Hematopoietic multipotent progenitor cell treated with erythropoietin and hydrocortisone succinate and interleukin-3 and kit ligand, for 4 days (in vitro differentiated cells): Measurements from ENCODE around the gene PRUNE2.
"Not testable (repeated sequence)": the region's sequence is repeated elsewhere in the genome, so short reads cannot be mapped to it uniquely, and the experiment has no call there.

ENCODE experiments used
- DNase-seq: peaks from one replicate; pipeline ENCODE4 v3.0.0-alpha.2; 2015

Gene PRUNE2

DNA sequence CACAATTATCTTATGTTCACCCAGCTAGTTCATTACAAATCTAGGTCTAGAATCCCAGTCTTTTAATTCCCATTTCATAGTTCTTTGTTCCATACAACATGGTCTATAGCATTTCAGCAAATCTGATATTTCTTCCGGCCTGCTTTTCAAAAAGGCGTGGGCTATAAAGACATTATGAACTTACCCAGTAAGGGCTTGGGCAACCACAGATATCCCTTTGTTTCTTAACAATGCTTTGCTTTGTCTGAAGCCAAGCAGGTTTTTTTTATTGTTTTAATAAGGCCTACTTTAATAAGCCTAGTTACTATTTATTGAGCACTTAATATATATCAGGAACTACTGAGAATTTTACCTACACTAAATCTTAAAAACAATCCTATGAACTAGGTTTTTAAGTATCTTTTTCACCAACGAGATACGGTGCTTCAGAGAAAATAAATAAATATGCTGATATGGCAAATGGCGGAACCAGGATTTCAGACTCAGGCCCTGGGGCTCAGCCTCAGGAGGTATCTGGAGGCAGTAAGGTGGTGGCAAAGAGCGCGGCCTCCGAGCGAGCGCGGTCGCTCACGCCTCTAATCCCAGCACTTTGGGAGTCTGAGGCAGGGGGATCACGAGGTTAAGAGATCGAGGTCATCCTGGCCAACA, 112.0 kb downstream of the PRUNE2 start:
- DNase-seq, result no peak

DNA sequence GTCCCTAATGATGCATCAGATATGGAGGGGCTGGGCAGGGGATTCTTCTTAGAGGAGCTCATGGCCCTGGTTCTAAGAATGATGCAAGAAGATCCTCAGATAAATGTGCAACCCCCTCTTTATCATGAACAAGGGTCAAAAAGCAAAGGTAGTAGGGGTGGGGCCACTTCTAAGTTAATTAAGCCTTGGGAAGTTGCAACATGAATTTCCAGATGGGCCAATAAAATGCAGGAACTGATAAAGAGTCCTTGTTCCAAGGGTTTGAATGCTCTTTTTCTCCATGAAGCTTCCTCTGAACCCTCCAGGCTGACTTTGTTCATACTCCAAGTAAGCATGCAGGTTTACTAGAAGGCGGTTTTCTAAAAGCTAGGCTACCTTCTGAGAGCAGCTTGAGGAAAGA, 116.1 kb downstream of the PRUNE2 start:
- DNase-seq, result no peak

DNA sequence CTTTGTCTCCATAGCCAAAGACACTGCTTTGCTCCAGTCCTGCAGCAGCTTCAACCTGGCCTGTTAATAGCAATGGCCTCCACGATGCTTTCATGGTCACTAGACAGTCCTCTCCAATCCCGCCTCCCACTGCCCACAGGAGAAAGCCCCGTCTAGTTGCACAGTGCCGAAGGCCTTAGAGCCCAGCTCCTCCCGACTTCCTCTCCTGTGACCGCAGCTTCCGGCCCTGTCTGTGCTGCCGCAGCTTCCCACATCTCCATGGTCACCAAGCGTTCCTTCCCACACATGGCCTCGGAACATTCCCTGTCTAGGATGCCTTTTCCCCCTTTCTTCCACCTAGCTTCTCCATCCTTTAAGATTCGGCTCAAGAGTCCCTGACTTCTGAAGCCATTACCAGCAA, 118.2 kb downstream of the PRUNE2 start:
- DNase-seq, result no peak

DNA sequence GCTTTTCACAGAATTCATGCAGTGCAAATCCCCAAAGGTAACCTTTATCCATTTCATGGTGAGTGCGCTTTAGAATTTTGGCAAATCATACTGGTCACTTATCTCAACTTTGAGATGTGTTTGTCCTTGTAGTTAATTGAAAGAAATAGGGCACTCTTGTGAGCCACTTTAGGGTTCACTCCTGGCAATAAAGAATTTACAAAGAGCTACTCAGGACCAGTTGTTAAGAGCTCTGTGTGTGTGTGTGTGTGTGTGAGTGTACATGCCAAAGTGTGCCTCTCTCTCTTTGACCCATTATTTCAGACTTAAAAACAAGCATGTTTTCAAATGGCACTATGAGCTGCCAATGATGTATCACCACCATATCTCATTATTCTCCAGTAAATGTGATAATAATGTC, 120.4 kb downstream of the PRUNE2 start:
- DNase-seq, result no peak

DNA sequence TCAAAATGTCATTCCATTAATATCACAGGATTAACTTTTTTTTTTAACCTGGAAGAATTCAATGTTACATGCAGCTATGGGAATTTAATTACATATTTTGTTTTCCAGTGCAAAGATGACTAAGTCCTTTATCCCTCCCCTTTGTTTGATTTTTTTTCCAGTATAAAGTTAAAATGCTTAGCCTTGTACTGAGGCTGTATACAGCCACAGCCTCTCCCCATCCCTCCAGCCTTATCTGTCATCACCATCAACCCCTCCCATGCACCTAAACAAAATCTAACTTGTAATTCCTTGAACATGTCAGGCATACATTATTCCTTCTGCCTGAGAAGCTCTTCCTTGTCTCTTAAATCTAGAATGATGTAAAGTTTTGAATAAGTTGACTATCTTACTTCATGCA, 121.0 kb downstream of the PRUNE2 start:
- DNase-seq, result no peak

DNA sequence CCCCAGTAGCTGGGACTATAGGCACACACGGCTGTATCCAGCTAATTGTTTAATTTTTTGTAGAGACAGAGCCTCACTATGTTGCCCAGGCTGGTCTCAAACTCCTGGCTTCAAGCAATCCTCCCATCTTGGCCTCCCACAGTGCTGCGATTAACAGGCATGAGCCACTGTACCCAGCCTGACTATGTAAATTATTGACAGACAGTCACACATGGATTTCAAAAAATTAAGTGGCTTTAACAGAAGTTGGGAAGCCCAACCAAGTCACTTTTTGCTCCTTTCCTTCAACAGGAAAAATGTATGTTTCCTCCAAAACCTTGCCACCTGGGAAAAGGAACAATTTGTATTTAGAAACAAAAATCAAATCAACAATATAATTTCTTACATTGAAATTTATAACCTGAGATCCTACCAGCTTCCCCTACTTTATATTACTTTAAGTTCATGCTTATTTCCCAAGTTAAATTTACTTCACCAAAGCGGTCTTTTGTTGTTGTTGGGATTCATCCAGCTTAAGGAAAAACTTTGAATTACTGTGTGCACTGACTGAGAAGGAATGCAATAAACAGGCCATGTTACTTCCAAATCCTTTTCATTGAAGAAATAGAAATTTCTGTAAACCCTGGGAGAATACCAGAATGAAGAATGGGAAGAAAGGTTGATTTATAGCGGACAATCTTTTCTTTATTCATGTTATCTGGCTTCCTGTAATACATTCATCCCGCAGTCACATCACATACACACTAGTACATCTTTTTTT, 133.0 kb downstream of the PRUNE2 start:
- no peak for DNase-seq

DNA sequence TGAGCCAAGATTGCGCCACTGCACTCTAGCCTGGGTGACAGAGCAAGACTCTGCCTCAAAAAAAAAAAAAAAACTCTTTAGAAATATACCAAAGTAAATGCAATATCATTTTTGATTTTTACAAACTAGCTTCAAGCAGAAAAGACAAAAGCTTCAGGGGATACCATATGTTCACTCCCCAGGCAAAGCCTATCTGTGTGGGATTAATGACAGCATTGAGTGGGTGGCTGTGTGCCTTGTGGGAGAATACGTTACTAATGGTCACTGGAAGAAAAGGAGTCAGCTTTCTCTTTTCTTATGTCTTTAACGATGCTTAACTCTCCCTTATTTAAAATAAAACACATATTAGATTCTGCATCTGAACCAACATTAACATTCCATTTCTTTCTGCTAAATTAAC, 139.8 kb downstream of the PRUNE2 start:
- DNase-seq, result no peak

DNA sequence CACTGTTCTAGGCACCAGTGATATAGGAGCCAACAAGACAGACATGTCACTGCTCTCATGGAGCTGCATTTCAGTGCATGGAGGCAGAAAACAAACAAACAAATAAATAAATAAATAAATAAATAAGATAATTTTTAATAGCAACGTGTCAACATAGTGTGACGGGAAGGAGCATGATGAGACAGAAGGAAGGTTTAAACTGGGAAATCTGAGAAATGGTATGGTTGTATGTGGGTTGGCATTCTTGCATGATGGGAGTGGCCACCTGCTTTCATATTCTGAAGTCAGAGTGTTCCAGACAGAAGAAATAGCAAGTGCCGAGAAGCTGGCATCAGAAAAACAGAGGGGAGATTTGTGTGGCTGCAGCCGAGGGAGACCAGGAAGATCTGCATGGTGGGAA, 141.8 kb downstream of the PRUNE2 start, which contains the start of gene PCA3:
PCA3 (plus strand) TSS at position 301 of the 400 bp plus-strand sequence.
- DNase-seq, result no peak

DNA sequence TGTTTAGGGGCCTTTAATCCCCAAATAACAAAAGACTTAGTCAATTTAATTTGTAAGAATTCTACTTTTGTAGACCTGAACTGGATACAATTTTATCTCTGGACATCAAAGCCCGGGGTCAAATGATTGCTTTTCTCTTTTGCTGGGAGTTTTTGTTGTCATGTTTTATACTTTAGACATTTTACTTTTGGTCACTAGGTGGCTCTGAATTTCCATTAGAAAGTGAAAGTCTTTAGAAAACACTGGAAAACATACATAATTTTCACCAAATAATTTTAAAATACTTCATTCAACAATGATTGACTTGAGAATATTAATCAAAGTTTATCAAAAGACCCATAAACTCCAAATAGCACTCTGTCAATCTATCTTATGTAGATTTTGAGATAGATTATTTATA, 144.5 kb downstream of the PRUNE2 start:
- DNase-seq, result peak; percentile 33

DNA sequence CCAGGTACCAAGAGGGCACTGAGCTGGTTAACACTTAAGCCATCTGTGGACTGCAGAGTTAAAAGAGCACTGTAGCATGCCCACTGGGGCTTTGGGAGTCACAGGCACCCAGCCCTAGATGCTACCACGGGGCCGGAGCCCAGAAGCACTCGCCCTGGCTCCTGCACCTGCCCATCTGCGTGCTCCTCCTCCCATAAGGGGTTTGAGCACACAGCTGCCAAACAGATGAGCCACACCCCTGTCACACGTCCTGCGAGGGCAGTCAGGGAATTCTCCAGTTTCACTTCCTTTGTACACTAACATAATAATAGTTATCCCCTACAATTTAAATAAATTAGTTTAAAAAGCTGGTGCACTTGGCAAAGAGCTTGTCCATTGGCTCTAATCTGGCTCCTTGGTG, 146.2 kb downstream of the PRUNE2 start:
- no peak for DNase-seq

DNA sequence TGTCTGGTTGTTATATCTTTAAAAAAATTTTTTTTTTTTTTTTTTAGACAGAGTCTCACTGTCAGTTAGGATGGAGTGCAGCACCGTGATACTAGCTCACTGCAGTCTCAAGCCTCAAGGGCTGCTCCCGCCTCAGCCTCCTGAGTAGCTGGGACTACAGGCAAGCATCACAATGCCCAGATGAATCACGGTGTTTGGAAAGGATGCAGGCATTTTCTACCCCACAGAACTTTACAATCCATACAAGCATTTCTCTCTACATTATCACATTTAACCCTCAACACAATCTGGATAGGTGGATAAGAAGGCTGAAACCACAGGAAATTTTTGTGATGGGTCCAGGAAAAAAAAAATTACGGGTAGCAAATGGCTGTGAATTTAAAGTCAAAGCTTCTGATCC, 147.4 kb downstream of the PRUNE2 start:
- DNase-seq, result no peak

DNA sequence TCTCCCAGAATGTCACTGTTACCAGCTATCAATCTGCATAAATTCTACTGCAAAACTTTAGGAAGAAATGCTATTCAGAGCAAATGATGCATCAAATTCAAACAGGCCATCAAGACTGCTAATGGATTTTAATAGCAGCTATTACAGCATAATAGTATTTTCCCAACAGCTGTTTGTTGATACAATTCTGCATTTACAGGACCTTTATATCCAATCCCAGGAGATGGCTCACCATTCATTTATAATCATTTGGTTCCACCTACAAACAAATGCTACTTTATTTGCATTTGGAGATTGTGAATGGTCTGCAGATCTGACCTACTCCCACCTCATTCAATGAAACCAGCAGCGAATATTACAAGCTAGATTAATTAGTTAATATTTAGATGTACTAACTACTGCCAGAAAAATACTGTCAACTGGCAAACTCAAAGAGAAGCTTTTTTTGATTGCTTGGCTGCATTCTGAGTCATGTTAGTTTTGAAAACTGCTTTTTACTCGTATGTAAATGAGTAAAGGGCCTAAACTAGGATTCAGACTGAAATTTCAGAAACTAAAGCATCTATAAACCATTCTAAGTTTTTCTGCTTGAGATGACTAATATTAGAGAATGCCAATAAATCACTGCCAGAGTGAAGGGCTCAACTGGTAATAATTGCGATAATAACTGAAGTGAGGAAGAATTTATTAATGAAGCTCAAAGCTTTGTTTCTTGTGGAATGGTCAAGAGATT, 148.8 kb downstream of the PRUNE2 start:
- no peak for DNase-seq

DNA sequence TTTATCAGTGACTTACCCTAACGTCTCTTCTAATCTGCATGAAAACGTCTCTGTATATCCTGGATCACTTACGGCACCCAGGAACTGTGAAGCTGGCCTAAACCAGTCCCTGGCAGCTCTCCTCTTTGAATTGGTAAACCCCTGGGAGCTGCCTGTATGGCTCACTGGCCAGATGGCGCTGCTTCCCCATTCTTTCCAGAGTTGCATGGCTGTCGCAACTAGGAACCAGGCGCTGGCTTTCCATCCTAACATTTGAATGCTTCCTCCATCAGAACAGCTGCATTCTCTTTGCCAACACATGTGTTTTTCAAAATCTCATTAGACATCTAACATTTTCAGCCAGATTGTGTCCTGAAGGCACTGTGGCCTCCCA, 149.7 kb downstream of the PRUNE2 start:
- DNase-seq, result peak; percentile 38

DNA sequence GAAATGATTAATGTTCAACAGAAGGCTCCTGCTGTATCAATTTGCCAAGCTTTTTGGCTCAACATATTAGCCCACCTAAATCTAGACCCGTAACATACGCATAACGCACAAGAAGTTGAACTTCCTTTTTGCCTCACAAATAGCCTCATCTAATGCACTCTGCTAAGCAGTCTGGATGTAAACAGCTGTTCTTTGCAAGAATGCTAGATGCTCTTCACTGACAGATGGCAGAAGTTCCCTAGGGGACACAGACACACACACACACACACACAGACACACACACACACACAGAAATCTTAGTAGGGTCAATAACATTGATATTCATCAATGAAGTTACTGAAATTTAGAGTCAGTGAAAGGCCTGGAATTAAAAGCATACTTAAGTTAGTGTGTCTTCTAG, 154.9 kb downstream of the PRUNE2 start:
- no peak for DNase-seq

DNA sequence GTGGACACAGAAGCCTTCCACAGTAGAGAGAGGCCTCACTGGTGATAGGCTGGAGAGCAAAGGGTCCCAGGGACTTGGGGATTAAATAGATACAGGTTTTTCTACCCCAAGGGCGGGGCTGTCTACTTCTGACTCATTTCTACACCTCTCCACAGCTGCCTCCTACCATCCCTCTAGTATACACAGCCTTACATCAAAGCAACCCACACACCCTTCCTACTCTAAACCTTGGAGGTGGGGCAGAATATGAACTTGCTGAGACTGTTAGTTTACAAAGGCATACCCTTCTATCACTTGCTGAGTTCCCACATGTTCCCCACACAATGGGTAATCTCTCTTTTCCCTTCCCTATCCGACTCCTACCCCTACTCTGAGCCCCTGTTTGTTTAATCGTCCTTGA, 161.6 kb downstream of the PRUNE2 start:
- DNase-seq, result no peak

DNA sequence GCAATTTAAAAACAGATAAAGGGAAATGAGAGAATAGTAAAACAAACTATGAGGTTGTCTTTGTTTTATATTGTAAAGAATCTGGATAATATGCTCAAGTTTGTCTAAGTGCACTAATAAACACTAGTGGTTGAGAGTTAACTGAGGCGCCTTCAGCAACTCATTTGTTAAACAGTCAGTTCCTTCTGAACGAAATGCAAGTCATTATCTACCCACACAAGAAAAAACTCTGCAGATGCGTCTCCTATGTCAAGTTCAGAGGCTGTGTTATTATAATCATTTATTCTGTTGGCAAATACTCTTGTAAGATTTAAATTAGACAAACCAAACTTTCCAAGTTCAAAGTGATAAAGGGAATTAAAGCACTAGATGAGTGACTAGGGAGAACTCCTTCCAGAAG, 162.0 kb downstream of the PRUNE2 start:
- peak; percentile 55 for DNase-seq

DNA sequence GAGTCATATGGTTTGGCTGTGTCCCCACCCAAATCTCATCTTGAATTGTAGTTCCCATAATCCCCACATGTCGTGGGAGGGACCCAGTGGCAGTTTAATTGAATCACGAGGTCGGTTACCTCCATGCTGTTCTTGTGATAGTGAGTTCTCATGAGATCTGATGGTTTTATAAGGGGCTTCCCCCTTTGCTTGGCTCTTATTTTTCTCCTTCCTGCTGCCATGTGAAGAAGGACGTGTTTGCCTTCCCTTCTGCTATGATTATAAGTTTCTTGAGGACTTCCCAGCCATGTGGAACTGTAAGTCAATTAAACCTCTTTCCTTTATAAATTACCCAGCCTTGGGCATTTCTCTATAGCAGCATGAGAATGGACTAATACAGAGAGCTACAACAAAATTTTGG, 163.0 kb downstream of the PRUNE2 start:
- not testable (repeated sequence) for DNase-seq

DNA sequence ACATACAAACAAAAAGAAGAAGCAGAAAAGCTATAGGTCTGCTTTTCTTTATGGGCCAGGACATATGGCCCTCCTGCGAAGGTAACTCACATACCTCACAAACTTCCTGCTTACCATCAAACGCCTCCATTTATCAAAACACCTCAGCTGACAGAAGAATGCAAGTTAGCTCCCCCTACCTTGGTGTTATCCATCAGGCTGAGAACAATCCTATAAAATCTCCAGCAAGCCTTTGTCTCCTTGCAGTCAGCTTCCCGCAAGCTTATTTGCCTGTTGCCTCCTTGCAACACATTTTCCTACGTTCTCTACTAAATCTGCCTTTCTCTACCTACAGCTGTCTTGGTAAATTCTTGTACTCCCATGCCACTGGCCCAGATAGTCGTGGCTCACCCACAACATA, 164.4 kb downstream of the PRUNE2 start:
- DNase-seq, result no peak

DNA sequence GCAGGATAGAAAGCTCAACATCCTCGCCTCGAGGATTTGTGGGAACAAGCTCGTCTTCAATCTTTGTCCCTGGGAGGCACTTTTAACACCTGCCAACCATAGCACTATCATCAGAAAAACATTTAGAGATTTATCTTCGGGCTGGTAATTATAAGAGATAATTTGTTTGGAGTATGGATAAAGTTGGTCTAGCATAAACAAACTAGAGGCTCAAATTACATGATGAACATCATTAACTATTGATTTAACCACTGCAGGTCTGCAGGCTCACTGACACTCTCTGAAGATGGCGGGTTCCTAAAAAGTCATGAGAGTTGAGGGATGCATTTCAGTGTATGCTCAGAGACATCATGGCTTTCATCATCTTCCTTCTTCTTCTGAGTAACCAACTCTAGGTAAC, 167.5 kb downstream of the PRUNE2 start:
- no peak for DNase-seq

DNA sequence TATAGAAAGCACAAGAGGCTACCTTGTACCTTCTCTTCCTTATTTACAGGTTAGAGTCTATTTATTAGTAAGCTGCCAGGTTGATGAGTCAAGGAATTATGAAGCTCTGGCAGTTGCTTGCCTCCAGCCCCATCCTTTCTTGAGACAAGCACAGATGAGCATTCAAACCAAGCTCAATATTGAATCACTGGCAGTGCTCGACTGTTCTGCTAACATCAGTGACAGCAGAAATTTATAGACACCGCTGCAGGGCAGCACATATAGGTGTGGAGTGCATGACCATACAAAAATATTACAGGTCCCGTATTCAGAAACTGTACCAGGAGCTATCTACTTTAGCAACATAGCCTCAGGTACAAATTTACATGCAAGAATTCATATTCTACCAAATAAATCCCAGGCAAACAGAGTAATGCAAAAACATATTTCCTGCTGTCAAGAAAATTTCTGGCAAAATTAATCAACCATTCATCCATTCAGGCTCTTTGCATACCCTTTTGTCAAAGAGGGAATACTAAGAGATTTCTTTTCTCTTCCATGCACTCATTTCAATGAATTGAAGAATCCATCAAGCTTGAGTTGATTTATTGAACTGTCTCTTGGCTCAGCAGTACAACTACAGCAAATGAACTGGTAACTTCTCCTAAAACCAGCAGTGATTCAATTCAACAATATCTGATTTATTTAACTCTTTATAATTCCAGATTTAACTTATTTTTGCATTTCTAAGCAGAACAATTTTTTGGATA, 168.6 kb downstream of the PRUNE2 start:
- DNase-seq, result no peak

DNA sequence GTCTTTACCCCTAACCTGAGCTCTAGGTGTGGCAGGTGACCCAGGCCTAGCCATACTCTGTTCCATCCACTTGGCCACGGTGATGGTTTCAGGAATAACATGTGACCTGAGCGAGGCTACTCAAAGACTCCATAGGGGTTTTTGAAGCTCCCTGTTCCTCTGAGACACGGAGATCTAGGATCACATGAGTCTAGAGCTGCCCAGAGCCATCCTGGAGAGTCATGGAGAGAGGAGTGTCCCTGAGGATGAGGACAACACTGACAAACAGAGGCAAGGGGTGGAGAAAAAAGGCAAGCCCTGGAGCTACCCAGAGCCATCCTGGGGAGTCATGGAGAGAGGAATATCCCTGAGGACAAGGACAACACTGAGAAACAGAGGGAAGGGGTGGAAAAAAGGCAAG, 171.2 kb downstream of the PRUNE2 start:
- DNase-seq, result no peak

DNA sequence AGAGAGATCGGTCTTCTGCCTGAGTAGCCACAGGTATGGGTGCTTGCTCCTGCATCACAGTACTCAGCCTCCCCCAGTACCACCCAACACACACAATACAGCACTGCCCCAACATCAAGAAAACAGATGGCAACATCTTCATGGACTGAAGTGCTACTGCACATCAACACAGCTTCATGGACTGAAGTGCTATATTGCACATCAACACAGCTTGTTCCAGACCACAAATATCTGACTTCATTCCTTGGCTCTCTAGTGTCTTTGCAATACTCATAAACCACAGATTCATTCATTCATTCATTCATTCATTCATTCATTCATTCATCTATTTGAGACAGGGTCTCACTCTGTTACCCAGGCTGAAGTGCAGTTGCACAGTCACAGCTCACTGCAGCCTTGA, 172.8 kb downstream of the PRUNE2 start:
- no peak for DNase-seq

DNA sequence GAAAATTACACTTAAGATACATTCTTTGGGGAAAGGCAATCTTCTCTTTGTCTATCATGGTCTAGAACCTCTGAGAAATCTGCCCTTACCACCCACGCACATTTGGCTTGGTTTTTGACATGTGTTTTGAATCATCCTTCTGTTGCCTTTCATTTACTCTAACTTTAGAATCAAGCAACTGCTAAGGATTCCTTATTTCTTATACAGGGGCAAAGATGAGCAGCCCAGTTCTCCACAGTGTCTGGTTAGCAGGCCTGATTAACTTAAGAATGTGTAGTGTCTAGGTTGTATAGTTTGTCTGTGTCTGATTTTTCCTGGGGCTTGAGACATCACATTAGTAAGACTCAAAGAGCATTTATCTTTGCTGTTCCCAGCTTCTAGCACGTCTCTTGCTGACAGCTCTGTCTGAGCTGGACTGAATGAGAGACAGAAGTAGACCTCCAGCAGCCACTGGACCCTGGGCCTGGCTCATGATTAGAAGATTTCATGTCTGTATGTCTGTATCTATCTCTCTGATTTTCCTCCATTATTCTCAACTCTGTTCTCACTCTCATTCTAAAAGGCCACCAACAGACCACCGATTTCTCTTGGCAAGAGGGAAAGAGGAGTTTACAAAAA, 173.5 kb downstream of the PRUNE2 start:
- no peak for DNase-seq
